ENCODE data around the gene SLC25A36.

SLC25A36 gene

GRCh38 chr3:141021261-141021660 is 79.6 kb downstream of the SLC25A36 start:
- Histone ChIP-seq H3K4me2 (ENCODE audit: low read length) (no peak overlapping the region), H4K20me1 (ENCODE audit: insufficient read depth, low read length) (no peaks in the 10 kb centered on the region), H3K79me2 (ENCODE audit: low read length) (no peaks in the 10 kb centered on the region), H3K4me3 (ENCODE audit: low read length) (no peak overlapping the region), H3K9ac (ENCODE audit: low read length) (no peak overlapping the region), H3K36me3 (replicated peaks; ENCODE audit: low read depth, low read length) (no peaks in the 10 kb centered on the region), H3K27me3 (ENCODE audit: low read depth, low read length) (peaks cover 14% of the 10 kb centered on the region), H2AFZ (ENCODE audit: low read depth, low read length) (no peak overlapping the region), H3K4me1 (ENCODE audit: low read length) (no peaks in the 10 kb centered on the region), H3K27ac (ENCODE audit: low read length) (no peak overlapping the region), H3K9me3 (ENCODE audit: insufficient read depth, low read length) (no peaks in the 10 kb centered on the region)
- TF ChIP-seq CTCF (IDR thresholded peaks at IDR 0.05; ENCODE audit: low read depth, low read length): no peak
- TF ChIP-seq EZH2phosphoT487 (IDR thresholded peaks at IDR 0.05; ENCODE audit: low read depth): no peak

All from OCI-LY3 (cell line).